Glutamatergic neuron (in vitro differentiated cells): Measurements from ENCODE around the gene COL6A1. TPM values are rescaled to one million over a fixed set of nuclear protein-coding genes. Genes with fewer than 3 reads are reported as not detected.

Source experiments
- DNase-seq: peaks from one replicate; pipeline ENCODE4 v3.0.0; 2022
- H3K27ac Mint-ChIP-seq: one replicate; pipeline ENCODE4 v1.8.0; 2020; ENCODE audit warnings: mild to moderate bottlenecking, mixed read lengths, inconsistent platforms; ENCODE audit not compliant: unreplicated experiment
- H3K27me3 Mint-ChIP-seq: one replicate; pipeline ENCODE4 v1.8.0; 2020; ENCODE audit warnings: mild to moderate bottlenecking, moderate library complexity, mixed read lengths, inconsistent platforms; ENCODE audit not compliant: unreplicated experiment
- H3K36me3 Mint-ChIP-seq: one replicate; pipeline ENCODE4 v1.8.0; 2020; ENCODE audit warnings: mild to moderate bottlenecking, mixed read lengths, inconsistent platforms; ENCODE audit not compliant: unreplicated experiment
- H3K4me1 Mint-ChIP-seq: one replicate; pipeline ENCODE4 v1.8.0; 2020; ENCODE audit warnings: mild to moderate bottlenecking, low read depth, mixed read lengths, inconsistent platforms; ENCODE audit not compliant: unreplicated experiment
- H3K4me3 Mint-ChIP-seq: one replicate; pipeline ENCODE4 v1.8.0; 2020; ENCODE audit warnings: mild to moderate bottlenecking, mixed read lengths, inconsistent platforms; ENCODE audit not compliant: unreplicated experiment
- H3K9me3 Mint-ChIP-seq: one replicate; pipeline ENCODE4 v1.8.0; 2020; ENCODE audit warnings: mild to moderate bottlenecking, moderate library complexity, mixed read lengths, inconsistent platforms; ENCODE audit not compliant: unreplicated experiment
- CTCF ChIP-seq: fragments of 200-600 bp; sonication (generic); IDR thresholded peaks from one replicate; pipeline ENCODE4 v1.5.0; 2021; ENCODE audit not compliant: partially characterized antibody, unreplicated experiment
- total RNA-seq: library from RNA; stranded (reverse); fragmentation: NEBNext Ultra II Directional; extraction: Animal tissue kit (Norgen Biotek cat#: 25700); gene quantifications from one replicate; pipeline ENCODE4 v1.2.1, GENCODE V29; 2021; ENCODE audit not compliant: unreplicated experiment

COL6A1 gene
- total RNA-seq, 1 donor from 2014 or later = 407 TPM

GRCh38 chr21:45940091-45940490 is 41.5 kb upstream of the COL6A1 start:
- no peak for TF ChIP-seq CTCF
- H3K4me3 Mint-ChIP-seq = no peak overlapping the region
- peaks cover 16% of the 10 kb centered on the region for H3K9me3 Mint-ChIP-seq

GRCh38 chr21:45940621-45941337 is 40.8 kb upstream of the COL6A1 start:
- peaks cover 14% of the 10 kb centered on the region for H3K9me3 Mint-ChIP-seq
- TF ChIP-seq CTCF = no peak
- H3K4me3 Mint-ChIP-seq = no peak overlapping the region
- peaks cover 23% of the 10 kb centered on the region for H3K36me3 Mint-ChIP-seq
- DNase-seq = no peak
- no peak overlapping the region for H3K27ac Mint-ChIP-seq
- peaks cover 3% of the 10 kb centered on the region for H3K4me1 Mint-ChIP-seq
- H3K27me3 Mint-ChIP-seq = peaks cover 7% of the 10 kb centered on the region

More at GRCh38 chr21:45940091-45940490, 41.5 kb upstream of the COL6A1 start:
- no peak for DNase-seq
- H3K4me1 Mint-ChIP-seq = peaks cover 3% of the 10 kb centered on the region
- H3K27me3 Mint-ChIP-seq = peaks cover 7% of the 10 kb centered on the region
- peaks cover 30% of the 10 kb centered on the region for H3K36me3 Mint-ChIP-seq
- no peak overlapping the region for H3K27ac Mint-ChIP-seq

GRCh38 chr21:45941338-45941710 is 40.2 kb upstream of the COL6A1 start:
- Mint-ChIP-seq H3K9me3 (peaks cover 17% of the 10 kb centered on the region), H3K4me1 (peaks cover 3% of the 10 kb centered on the region), H3K36me3 (peaks cover 20% of the 10 kb centered on the region), H3K27me3 (peaks cover 7% of the 10 kb centered on the region), H3K27ac (no peak overlapping the region), H3K4me3 (no peak overlapping the region)
- no peak for TF ChIP-seq CTCF
- no peak for DNase-seq

- Mint-ChIP-seq H3K9me3 (peaks cover 18% of the 10 kb centered on the region), H3K4me1 (peaks cover 3% of the 10 kb centered on the region), H3K4me3 (no peak overlapping the region), H3K36me3 (peaks cover 17% of the 10 kb centered on the region), H3K27ac (no peak overlapping the region), H3K27me3 (peaks cover 7% of the 10 kb centered on the region)
- TF ChIP-seq CTCF = no peak
- DNase-seq = no peak
These were observed 39.6 kb upstream of the COL6A1 start for GRCh38 chr21:45941717-45942546.
